K562 treated with DMSO at 1 percent for 48 hours (cell line): ENCODE measurements around the gene DCUN1D1. TPM values are rescaled to one million over a fixed set of nuclear protein-coding genes. Genes with fewer than 3 reads are reported as not detected.

Experiments used
- total RNA-seq: library from RNA; unstranded; fragments of 300-600 nt; gene quantifications from 2 replicates; pipeline ENCODE4 v1.2.3, GENCODE V29; 2022; ENCODE audit warnings: low replicate concordance; ENCODE audit errors: extremely low read depth

The DCUN1D1 gene
- not detected in 2 replicates for total RNA-seq

GRCh38 chr3:182980204-182981037 lies at the start of gene DCUN1D1:
Gene DCUN1D1, minus strand, starts transcription at chr3:182980538. Its CDS starts 49 bp downstream, at chr3:182980489.

Other genes with a start within 250 kb of the DCUN1D1 start
- gene ATP11B, start 187.0 kb downstream of the DCUN1D1 start, total RNA-seq: not detected in 2 replicates
- gene MCCC1, start 119.0 kb upstream of the DCUN1D1 start, total RNA-seq: not detected in 2 replicates
- not detected in 2 replicates for gene LAMP3, start 182.2 kb upstream of the DCUN1D1 start, total RNA-seq